D721Med (cell line): ENCODE data around the gene RDH8.

Experiments used
- DNase-seq: peaks from one replicate; pipeline ENCODE4 v3.0.0; 2011; ENCODE audit warnings: low spot score; ENCODE audit not compliant: insufficient read length
- FAIRE-seq: peaks from 2 replicates; lab custom pipeline; 2011; peaks lifted over from hg19 to GRCh38; lab: Jason Lieb, UNC
- TF ChIP-seq, protein P1 (sequence below): IDR thresholded peaks from 2 replicates; pipeline ENCODE4 v1.5.1; 2012; ENCODE audit warnings: mild to moderate bottlenecking, control low read depth; ENCODE audit not compliant: insufficient read depth; ENCODE audit errors: missing control alignments

RDH8 gene

DNA sequence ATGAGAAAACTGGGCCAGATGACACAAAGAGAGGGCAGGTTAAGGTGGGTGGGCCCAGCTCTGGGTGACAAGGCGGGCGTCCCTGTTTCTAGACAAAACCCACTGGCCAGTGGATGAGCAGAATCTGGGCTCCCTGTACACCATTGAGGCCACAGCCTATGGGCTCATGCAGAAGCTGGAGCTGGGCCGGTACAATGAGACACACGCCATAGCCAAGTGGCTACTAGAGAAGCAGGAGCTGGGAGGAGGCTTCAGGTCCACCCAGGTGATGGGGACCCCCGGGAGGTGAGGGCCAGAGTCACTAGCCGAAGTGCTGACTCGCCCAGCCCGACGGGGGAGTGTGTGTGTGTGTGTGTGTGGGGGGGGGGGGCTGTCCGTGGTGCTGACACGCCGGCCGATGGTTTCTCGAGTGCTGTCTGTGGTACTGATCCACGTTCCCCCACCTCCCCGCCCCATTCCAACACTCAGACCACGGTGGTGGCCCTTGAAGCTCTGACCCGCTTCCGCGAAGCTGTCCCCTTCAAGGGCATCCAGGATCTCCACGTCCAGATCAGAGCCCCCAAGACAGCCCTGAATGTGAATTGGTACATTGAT is 48.5 kb downstream of the RDH8 start:
- TF ChIP-seq, protein P1, sequence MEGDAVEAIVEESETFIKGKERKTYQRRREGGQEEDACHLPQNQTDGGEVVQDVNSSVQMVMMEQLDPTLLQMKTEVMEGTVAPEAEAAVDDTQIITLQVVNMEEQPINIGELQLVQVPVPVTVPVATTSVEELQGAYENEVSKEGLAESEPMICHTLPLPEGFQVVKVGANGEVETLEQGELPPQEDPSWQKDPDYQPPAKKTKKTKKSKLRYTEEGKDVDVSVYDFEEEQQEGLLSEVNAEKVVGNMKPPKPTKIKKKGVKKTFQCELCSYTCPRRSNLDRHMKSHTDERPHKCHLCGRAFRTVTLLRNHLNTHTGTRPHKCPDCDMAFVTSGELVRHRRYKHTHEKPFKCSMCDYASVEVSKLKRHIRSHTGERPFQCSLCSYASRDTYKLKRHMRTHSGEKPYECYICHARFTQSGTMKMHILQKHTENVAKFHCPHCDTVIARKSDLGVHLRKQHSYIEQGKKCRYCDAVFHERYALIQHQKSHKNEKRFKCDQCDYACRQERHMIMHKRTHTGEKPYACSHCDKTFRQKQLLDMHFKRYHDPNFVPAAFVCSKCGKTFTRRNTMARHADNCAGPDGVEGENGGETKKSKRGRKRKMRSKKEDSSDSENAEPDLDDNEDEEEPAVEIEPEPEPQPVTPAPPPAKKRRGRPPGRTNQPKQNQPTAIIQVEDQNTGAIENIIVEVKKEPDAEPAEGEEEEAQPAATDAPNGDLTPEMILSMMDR: no peak
- no peak for FAIRE-seq
- DNase-seq: no peak

DNA sequence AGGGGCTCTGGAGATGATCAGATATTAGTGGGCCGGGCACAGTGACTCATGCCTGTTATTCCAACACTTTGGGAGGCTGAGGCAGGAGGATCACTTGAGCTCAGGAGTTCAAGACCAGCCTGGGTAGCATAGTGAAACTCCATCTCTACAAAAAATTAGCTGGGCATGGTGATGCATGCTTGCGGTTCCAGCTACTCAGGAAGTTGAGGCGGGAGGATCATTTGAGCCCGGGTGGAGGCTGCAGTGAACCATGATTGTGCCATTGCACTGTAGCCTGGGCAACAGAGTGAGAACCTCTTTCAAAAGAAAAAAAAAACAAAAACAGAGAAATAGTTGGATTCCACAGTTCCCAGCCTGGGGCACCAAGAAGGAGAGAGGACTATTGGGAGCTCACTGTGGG is 54.9 kb downstream of the RDH8 start:
- TF ChIP-seq, protein P1: no peak
- DNase-seq: no peak
- no peak for FAIRE-seq

DNA sequence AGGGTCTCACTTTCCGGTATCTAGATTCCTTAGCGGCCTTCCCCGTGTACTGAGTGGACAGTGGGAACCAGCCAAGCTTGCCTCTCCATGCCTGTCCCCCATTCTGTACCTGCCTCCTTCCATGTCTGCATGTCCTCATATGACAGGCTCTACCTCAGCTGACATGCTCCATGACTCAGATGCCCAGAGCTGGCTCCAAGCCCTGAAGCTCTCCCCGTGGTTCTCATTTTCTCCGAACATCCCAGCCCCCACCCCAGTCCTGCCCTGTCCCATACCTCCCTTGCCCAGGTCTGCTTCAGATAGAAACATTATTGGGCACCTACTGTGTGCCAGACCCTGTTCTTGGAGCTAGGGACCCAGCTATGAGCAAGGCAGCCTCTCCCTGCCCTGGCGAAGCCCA is 55.8 kb downstream of the RDH8 start:
- no peak for FAIRE-seq
- TF ChIP-seq, protein P1: no peak
- DNase-seq: no peak

DNA sequence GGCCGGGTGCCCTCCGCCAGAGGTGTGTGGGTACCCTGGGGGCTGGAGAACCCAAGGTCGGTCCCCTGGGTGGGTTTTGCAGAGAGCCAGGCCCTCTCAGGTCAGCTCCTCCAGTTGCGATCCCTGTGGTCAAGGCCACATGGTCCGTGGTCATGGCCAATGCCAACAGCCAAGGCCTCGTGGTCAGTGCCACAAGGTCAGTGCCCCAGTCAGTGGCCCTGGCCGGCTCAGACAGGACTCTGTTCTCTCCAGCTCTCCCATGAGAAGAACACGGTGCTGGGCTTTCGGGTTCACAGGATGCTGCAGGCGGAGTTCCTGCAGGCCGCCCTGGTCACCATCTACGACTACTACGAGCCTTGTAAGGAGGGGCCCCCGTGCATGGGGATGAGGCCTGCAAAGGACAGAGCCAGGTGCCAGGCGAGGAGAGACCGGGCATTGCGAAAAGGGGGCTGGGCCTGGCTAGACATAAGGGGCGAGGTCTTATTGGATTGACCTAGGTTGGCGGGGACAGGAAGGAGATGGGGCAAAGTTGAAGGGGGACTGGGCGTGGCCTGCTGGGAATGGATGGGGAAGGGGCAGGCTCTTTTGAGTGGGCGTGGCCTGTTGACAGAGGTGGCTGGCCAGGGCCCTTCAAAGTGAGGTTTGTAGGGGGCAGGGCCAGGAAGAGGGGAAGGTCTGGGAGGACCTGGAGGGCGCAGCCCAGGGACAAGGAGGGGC is 57.6 kb downstream of the RDH8 start:
- FAIRE-seq: no peak

More for the DNA sequence above, 57.6 kb downstream of the RDH8 start:
- no peak for DNase-seq
- TF ChIP-seq, protein P1: no peak
